HL-60/S4 (cell line): ENCODE results near the gene CD24.
"Not testable (repeated sequence)": the region's sequence is repeated elsewhere in the genome, so short reads cannot be mapped to it uniquely, and the experiment has no call there.

ENCODE experiments used
- in situ Hi-C: fragments of 300-500 bp; cut with MboI; formaldehyde crosslinking; loops from 2 replicates; pipeline ENCODE4 v1.14.3; 2022; ENCODE audit warnings: low sequenced_read_pairs

CD24 gene

DNA sequence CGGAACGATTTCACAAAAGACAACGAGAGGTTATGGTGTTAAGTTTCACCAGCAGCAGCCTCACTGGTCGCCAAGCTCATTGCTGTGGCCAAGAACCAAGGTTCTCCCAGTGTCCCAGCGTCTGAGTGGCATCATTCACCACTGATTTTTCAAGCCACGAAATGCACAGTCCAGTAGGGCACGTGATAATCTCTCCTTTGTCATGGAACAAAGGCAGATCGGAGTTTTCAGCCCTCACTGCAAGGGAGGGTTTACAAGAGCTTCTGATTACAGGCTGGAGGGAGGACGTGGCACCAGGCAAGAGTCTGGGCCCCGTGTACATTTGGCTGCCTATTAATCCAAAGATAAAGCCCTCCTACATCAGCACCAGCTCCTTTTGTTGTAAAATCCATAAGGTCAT is 2.0 kb downstream of the CD24 start:
- in situ Hi-C loops, result no loop called here

DNA sequence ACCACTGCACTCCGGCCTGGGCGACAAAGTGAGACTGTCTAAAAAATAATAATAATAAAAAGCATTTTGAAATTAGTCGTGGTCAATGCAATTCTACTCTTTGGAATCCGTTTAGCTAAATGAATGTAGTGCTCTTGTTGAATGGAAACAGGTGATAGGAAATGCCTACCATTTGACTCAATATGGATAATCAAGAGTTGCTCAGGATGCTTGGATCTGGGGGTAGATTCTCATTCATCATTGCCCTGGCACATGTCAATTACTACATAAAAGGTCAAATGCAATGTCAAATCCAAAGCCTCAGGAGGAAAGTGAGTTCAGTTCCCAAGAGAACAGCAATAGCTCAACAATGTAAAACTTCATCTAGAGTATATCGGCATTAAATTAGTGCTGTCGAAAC is 3.8 kb downstream of the CD24 start:
- in situ Hi-C loops, result not testable (repeated sequence)

- in situ Hi-C loops, result no loop called here
These were observed 6.5 kb downstream of the CD24 start for GRCh38 chr6:106967936-106968555.

DNA sequence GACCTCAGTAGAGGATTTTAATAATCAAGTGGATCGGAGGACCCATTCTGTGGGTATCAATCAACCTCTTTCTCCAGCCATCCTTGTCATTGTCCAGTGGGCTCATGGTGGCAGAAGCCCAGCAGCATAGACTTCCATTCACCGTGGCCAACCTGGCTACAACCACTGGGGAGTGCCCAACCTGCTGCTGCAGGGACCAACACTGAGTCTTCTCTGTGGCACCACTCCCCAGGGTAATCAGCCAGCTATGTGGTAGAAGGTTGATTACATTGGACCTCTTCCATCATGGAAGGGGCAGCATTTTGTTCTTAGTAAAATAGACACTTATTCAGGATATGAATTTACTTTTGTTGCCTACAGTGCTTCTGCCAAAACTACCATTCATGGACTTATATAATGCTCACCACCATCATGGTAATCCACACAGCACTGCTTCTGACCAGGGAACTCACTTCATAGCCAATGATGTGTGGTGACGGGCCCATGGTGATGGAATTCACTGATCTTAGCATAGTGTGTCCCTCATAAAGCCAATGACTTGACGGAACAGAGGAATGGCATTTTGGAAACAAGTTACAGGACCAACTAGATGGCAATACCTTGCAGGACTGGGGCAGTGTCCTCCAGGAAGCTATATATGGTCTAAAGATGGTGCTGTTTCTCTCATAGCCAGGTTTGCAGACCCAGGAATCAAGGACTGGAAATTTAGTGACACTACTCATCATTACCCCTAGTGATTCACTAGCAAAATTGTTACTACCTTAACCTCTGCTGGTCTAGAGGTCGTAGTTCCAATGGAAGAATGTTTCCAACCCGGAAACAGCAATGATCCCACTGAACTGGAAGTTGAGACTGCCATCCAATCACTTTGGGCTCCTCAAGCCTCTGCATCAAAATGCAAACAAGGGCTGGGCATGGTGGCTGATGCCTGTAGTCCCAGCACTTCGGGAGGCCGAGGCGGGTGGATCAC is 7.6 kb downstream of the CD24 start:
- in situ Hi-C loops, result no loop called here

DNA sequence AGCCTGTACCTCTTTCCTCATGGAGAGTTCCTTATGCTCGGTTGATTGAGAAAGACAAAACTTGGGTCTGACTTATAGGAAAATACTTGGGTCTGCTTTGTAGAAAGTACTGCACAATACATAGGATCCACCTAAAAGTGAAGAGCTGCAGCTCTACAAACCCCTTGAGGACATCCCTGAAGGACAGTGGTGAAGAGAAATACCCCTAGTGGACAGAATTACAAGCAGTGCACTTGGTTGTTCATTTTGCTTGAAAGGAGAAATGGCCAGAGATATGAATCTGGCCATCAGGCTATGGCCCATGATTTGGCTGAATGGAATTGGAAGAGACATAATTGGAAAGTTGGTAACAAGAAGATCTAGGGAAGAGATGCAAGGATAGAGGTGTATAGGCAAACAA is 8.3 kb downstream of the CD24 start:
- in situ Hi-C loops, result no loop called here

DNA sequence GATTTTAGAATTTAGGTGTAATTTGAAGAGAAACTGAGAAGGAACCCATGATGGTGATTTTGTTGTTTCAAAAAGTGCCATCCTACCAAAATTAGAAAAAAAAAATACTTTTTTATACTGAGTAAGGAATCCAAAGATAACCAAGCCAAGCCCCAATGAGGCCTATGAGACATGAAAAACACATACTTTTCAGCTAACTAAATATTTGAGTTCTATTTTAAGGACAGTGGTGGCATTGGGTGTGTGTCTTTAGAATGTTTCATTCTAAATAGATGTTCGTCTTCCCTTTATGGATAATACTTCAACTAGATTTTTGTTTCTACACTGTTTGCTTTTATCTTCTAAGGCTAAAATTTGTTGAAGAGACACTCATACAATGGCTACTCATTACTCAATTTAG is 9.6 kb downstream of the CD24 start:
- in situ Hi-C loops, result no loop called here

DNA sequence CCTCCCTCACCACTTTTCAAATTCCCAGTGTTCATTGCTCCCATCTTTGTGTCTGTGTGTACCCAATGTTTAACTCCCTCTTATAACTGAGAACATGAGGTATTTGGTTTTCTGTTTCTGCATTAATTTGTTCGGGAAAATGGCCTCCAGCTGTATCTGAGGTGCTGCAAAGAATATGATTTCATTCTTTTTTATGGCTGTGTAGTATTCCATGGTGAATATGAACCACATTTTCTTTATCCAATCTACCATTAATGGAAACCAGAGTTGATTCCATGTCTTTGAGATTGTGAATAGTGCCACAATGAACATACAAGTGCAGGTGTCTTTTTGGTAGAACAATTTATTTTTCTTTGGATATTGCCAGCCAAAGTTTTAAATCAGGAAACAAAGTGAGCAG is 10.4 kb downstream of the CD24 start:
- in situ Hi-C loops, result no loop called here

DNA sequence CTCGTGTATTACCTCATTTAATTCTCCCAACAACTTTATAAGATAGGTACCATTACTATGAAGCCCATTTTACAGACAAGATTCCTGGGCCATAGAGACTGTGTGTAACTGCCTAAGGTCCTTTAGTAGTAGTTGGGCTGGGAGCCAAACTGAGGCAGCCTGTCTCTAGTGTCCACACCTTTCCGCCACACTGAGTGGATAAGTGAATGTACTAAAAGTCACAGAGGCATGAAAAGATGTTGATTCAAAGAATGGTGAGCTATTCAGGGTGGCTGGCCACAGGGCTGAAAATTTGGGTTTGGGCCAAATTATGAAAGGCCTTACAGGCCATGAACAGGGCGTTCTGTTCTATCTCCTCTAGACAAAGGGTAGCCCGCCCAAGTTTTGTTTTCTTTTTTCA is 11.0 kb downstream of the CD24 start:
- in situ Hi-C loops, result no loop called here

DNA sequence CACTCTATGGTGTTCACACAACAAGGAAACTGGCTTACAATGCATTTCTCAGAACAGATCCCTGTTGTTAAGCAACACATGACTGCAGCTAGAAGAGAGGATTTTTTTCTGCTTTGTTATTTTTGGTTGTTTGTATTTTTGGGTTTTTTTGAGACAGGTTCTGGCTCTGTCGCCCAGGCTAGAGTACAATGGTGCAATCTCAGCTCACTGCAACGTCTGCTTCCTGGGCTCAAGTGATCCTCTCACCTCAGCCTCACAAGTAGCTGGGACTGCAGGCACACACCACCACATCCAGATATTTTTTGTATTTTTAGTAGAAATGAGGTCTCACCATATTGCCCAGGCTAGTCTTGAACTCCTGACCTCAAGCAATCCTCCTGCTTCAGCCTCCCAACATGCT is 12.7 kb downstream of the CD24 start:
- in situ Hi-C loops, result no loop called here

- in situ Hi-C loops, result no loop called here
These were observed 13.4 kb downstream of the CD24 start for GRCh38 chr6:106961136-106961535.

GRCh38 chr6:106959985-106960384 is 14.5 kb downstream of the CD24 start:
- in situ Hi-C loops, result no loop called here

- in situ Hi-C loops, result no loop called here
These were observed 34.7 kb downstream of the CD24 start for GRCh38 chr6:106939848-106940247.

DNA sequence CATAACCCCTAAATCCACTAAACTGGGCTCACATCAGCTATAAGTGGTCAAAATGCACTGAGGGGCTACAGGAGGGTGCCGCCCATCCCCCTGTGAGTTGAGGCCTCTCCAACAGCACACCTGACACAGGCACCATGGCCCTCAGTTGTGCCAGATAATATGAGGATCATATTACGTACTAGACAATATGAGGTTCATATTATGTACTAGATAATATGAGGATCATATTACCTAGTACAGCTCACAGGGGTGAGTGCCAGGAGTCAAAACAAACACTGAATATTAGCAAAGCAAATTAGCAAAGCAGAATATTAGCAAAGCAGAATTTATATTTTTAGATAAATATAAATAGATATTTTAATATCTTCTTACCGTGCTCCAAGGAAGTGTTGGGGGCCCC is 35.3 kb downstream of the CD24 start:
- in situ Hi-C loops, result no loop called here

GRCh38 chr6:106927531-106928398 is 46.8 kb downstream of the CD24 start:
- in situ Hi-C loops, result no loop called here

GRCh38 chr6:106925948-106926347 is 48.6 kb downstream of the CD24 start:
- in situ Hi-C loops, result no loop called here

DNA sequence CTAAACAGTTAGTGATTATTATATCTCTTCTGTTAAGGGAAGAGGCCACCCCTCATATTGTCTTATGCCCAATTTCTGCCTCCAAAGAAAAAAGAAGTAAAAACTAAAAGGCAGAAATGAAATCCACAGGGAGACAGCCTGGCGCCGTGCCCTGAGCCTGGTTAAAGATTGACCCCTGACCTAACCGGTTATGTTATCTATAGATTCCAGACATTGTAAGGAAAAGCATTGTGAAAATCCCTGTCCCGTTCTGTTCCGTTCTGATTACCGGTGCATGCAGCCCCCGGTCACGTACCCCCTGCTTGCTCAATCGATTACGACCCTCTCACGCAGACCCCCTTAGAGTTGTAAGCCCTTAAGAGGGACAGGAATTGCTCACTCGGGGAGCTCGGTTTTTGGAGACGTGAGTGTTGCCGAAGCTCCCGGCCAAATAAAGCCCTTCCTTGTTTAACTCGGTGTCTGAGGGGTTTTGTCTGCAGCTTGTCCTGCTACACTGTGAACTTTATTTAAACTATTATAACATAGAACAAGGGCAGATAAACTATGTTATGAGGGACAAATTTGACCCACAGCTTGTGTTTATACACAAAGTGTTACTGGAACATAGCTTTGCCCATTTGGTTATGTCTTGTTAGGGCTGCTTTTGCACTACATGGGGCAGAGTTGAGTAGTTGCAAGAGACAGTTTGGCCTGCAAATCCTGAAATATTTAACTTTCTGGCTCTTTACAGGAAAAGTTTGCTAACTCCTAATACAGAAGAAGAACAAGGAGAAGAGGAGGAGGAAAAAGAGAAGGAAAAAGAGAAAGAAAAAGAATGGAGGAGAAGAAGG is 49.6 kb downstream of the CD24 start:
- in situ Hi-C loops, result no loop called here

GRCh38 chr6:106922626-106923025 is 51.9 kb downstream of the CD24 start:
- in situ Hi-C loops, result no loop called here
